DMS53 treated with DMSO at 0.1 percent for 48 hours (cell line): ENCODE measurements around the gene SPOP.
"Not testable (repeated sequence)": the region's sequence is repeated elsewhere in the genome, so short reads cannot be mapped to it uniquely, and the experiment has no call there.

Source experiments
- DNase-seq: peaks from one replicate; lab custom pipeline; 2025; ENCODE audit not compliant: unreplicated experiment; lab: John Stamatoyannopoulos, UW

Gene SPOP

GRCh38 chr17:49553676-49554335 lies 124.1 kb downstream of the SPOP start:
- DNase-seq = no peak

- no peak for DNase-seq
These were observed 125.7 kb downstream of the SPOP start for GRCh38 chr17:49552070-49552751.

- DNase-seq = no peak
These were observed 126.5 kb downstream of the SPOP start for GRCh38 chr17:49551221-49552069.

- not testable (repeated sequence) for DNase-seq
These were observed 127.1 kb downstream of the SPOP start for GRCh38 chr17:49550764-49551163.

- DNase-seq = no peak
These were observed 127.9 kb downstream of the SPOP start for GRCh38 chr17:49549691-49550678.

GRCh38 chr17:49549311-49549605 lies 128.6 kb downstream of the SPOP start:
- DNase-seq = no peak
